Measurements from ENCODE around the gene BCL2L2.
A peak's percentile ranks its signal among the peaks of the same experiment; 100 is the strongest.

Gene BCL2L2

DNA sequence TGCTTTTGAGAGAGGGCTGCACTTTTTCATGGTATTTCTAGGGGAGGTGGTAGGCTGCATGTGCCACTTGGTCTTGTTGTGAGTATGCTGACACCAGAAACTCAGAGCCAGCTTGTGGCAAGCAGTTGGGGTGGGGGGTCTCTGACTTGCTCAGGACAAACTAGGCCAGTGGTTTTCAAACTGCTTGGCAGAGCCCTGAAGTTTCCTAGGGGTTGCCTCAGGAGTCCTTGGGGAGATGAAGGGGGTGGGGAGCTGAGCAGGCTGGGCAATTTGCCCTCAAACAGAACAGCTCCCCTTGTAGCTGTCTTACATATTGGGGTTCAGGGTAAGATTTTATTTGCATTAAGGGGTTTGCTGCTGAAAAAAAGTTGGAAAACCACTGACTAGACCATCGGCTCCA, 3.9 kb downstream of the BCL2L2 start:
- DNase-seq (ENCODE audit: low read depth): no peak
- TF ChIP-seq, protein P1, sequence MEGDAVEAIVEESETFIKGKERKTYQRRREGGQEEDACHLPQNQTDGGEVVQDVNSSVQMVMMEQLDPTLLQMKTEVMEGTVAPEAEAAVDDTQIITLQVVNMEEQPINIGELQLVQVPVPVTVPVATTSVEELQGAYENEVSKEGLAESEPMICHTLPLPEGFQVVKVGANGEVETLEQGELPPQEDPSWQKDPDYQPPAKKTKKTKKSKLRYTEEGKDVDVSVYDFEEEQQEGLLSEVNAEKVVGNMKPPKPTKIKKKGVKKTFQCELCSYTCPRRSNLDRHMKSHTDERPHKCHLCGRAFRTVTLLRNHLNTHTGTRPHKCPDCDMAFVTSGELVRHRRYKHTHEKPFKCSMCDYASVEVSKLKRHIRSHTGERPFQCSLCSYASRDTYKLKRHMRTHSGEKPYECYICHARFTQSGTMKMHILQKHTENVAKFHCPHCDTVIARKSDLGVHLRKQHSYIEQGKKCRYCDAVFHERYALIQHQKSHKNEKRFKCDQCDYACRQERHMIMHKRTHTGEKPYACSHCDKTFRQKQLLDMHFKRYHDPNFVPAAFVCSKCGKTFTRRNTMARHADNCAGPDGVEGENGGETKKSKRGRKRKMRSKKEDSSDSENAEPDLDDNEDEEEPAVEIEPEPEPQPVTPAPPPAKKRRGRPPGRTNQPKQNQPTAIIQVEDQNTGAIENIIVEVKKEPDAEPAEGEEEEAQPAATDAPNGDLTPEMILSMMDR (IDR thresholded peaks at IDR 0.05; ENCODE audit: low read depth, low read length, missing control alignments): no peak
- no peak overlapping the region for H3K4me3 ChIP-seq (ENCODE audit: low read depth, low read length)

DNA sequence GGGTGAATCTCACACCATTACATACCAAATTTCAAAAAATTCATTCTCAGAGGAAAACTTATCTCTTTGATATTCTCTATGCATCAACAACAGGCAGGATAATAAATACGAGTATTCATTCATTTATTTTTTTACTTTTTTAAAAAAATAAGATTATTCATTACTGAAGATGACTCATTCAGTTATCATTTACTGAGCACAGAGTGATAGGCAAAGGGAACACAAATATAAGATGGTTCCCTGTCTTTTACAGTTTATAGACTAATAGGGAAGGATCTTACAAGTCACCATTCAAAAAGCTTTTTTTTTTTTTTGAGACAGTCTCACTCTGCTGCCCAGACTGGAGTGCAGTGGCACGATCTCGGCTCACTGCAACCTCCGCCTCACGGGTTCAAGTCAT, 9.7 kb downstream of the BCL2L2 start:
- DNase-seq (ENCODE audit: low read depth): no peak
- TF ChIP-seq, protein P1 (IDR thresholded peaks at IDR 0.05; ENCODE audit: low read depth, low read length, missing control alignments): no peak
- H3K4me3 ChIP-seq (ENCODE audit: low read depth, low read length): no peak overlapping the region

DNA sequence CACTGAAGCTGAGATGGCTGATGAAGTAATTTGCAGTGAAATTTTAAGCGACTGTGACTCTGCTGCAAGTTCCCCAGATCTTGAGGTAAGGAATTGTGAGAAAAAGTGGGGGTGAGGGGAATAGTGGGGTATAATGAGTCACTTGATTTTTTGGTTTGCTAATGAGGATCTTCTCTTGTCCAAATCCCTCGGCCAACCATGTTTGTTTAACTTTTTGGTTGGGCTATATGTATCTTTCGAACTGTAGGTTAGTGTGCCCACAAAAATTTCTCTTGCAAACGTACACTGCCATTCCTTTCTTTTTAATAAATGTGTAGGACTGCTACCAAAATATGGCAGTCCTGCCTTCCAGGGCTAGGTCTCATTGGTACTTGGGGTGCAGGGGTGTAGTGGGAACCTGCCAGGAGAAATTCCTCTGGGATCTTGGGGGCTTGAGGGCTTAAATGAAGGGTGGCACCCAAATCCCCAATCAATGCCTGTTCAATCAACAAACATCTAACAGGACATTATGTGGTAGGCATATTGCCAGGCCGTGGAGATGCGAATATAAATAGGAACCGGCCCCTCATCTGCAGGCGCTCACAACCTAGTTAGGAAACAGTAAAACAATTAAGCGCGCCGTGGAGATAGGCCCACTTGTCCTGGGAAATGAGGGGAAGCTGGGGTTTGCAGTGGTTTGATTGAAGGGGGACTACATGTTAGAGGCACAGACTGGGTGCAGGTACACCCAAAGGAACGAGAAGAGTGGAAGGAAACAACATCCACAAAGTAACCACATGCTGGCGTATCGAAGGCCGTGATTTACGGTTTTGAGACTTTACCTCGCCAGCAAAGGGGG, 13.3 kb downstream of the BCL2L2 start:
- TF ChIP-seq, protein P1 (IDR thresholded peaks at IDR 0.05; ENCODE audit: low read depth, low read length, missing control alignments): no peak
- H3K4me3 ChIP-seq (ENCODE audit: low read depth, low read length): peak overlapping the region; percentile 50
- DNase-seq (ENCODE audit: low read depth): no peak

DNA sequence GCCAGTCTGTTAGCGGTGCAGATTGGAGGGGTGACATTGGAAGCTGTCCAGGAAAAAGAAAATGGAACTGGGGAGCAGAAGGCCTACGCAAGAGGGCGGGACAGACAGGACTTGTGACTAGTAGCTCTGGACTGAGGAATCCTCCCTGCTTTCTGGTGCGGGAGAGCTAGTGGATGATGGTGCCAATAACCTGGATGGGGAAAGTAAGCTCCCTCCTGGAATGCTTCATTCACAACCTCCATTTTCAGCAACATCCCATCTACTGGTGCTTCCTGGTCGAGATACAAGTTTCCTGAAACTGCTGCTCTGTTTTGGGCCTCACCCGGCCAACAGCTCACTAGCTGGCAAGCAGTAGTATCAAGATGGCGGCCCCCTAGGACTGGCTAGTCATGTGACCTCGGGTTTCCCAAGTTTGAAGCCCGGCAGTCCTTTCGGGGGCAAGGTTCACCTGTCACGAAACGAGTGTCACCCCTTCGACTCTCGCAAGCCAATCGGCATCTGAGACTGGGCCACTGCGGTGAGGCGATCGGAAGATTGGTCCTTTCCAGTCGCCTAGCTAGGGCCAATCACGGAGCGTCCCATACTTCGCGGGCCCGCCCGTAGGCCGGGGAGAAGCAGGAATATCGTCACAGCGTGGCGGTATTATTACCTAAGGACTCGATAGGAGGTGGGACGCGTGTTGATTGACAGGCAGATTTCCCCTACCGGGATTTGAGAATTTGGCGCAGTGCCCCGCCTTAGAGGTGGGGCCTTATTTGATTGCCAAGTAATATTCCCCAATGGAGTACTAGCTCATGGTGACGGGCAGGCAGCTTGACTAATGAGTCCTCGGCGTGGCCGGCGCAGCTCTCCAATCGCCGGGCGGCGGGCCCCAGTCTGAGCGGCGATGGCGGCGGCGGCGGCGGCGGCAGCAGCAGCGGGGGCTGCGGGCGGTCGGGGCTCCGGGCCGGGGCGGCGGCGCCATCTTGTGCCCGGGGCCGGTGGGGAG, 14.2 kb downstream of the BCL2L2 start, which contains the start of gene PABPN1:
Gene PABPN1 (plus strand): TSS at position 874 of the 988 bp plus-strand sequence. CDS start 13 bp downstream, at position 887.
- TF ChIP-seq, protein P1 (IDR thresholded peaks at IDR 0.05; ENCODE audit: low read depth, low read length, missing control alignments): no peak
- H3K4me3 ChIP-seq (ENCODE audit: low read depth, low read length): peak within 1 kb of the TSS; percentile 93
- peak; percentile 100 for DNase-seq (ENCODE audit: low read depth)

DNA sequence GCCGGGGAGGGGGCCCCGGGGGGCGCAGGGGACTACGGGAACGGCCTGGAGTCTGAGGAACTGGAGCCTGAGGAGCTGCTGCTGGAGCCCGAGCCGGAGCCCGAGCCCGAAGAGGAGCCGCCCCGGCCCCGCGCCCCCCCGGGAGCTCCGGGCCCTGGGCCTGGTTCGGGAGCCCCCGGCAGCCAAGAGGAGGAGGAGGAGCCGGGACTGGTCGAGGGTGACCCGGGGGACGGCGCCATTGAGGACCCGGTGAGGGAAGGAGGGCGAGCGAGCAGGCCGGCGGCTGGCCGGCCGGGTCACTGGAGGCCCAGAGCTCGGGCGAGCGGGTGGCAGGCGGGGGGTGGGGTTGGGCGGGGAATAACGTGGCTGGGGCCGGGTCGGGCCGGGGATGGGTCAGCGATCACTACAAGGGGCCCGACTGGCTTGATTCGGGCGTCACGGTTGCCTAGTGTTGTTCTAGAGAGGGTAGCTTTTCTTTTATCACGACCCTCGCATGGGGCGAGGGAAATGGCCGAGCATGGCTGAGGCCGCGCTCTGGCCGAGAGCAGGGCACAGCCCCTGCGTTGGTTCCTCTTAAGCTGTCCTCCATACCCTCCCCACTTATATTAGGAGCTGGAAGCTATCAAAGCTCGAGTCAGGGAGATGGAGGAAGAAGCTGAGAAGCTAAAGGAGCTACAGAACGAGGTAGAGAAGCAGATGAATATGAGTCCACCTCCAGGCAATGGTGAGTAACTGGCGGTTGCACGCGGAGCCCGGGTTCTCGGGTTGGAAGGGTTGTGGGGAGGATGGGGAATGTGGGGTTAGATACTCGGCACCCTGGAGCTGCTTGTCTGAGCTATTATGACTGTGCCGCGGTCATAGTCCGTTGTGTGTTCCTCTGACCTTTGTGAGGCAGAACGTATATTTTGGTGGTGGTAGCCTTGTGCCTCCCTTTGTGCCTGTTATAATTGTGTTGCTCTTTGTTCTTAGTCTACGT, 15.2 kb downstream of the BCL2L2 start:
- TF ChIP-seq, protein P1 (IDR thresholded peaks at IDR 0.05; ENCODE audit: low read depth, low read length, missing control alignments): no peak
- no peak for DNase-seq (ENCODE audit: low read depth)
- H3K4me3 ChIP-seq (ENCODE audit: low read depth, low read length): peak overlapping the region; percentile 93

Data from GM12864 (cell line).